Transverse colon (tissue), 4 donors: ENCODE measurements around the gene LACTB. TPM values are rescaled to one million over a fixed set of nuclear protein-coding genes. Genes with fewer than 3 reads are reported as not detected.

Experiments used
- DNase-seq: peaks from one replicate; pipeline ENCODE4 v3.0.0-alpha.2; 2019
- H3K27ac ChIP-seq, 4 donors: fragments of 200-600 bp; sonication (generic); 2 replicates each; pipeline ENCODE4 v1.5.1; 2016 to 2018; ENCODE audit warnings: inconsistent platforms in 4 of 4
- H3K27me3 ChIP-seq: fragments of 200-600 bp; sonication (generic); 2 replicates; pipeline ENCODE4 v1.5.1; 2017; ENCODE audit warnings: inconsistent platforms
- H3K36me3 ChIP-seq, 4 donors: fragments of 200-600 bp; sonication (generic); 2 replicates each; pipeline ENCODE4 v1.5.1; 2017 to 2019; ENCODE audit warnings: inconsistent platforms in 4 of 4
- H3K4me1 ChIP-seq, 4 donors: fragments of 200-600 bp; sonication (generic); 2 replicates each; pipeline ENCODE4 v1.5.1; 2017 to 2020; ENCODE audit warnings: inconsistent platforms in 4 of 4
- H3K4me3 ChIP-seq, 4 donors: fragments of 200-600 bp; sonication (generic); 1 replicate in 1 of 4; 2 replicates in 3 of 4; pipeline versions ENCODE4 v1.5.1 to v1.6.1; 2017 to 2019; ENCODE audit warnings: inconsistent platforms in 4 of 4
- H3K9me3 ChIP-seq, 2 donors: fragments of 200-600 bp; sonication (generic); 2 replicates each; pipeline ENCODE4 v1.5.1; 2017 to 2019; ENCODE audit warnings: inconsistent platforms in 2 of 2
- EP300 ChIP-seq: sonication (generic); formaldehyde crosslinking; IDR thresholded peaks from one replicate; pipeline ENCODE4 v1.6.1; 2017; ENCODE audit warnings: antibody characterized with exemption, low read depth
- POLR2A ChIP-seq: fragments of 450-650 bp; IDR thresholded peaks from one replicate; pipeline ENCODE4 v1.6.1; 2016; ENCODE audit warnings: antibody characterized with exemption, mild to moderate bottlenecking, moderate library complexity
- POLR2AphosphoS5 ChIP-seq, 3 donors: sonication (generic); formaldehyde crosslinking; IDR thresholded peaks; one replicate each; pipeline ENCODE4 v1.6.1; 2016; ENCODE audit warnings: antibody characterized with exemption in 3 of 3
- WGBS, 2 donors: methylation state at CpG; one replicate each; pipeline ENCODE4 v1.1.5; 2018; ENCODE audit warnings: low coverage in 1 of 2; 5-methylcytosine and 5-hydroxymethylcytosine counted together
- in situ Hi-C, 4 donors: fragments of 200-750 bp; cut with MboI; loops; one replicate each; pipeline versions ENCODE4 v1.15.0 to v1.15.1; 2017; ENCODE audit warnings: low sequenced_read_pairs in 3 of 4, low pct_ligation_motif_present in 1 of 4, low pct_unique_long_range_greater_than_20kb in 1 of 4
- intact Hi-C: fragments of 100-400 bp; cut with DNase I; formaldehyde crosslinking; loops from one replicate; pipeline ENCODE4 v1.15.1; 2023; ENCODE audit warnings: low total_unique reads
- total RNA-seq, 4 donors: library from RNA; depleted of rRNA; stranded (reverse); fragments of >200 nt; gene quantifications; one replicate each; pipeline ENCODE4 v1.1.0, GENCODE V29; 2016
- TF ChIP-seq, protein P1 (sequence below), 5 experiments: fragments of 200-600 bp in 3 of 5; fragments of 450-650 bp in 2 of 5; sonication (generic) in 3 of 5; IDR thresholded peaks; 1 replicate in 2 of 5; 2 replicates in 3 of 5; pipeline ENCODE4 v1.5.1; 2016 to 2017; ENCODE audit warnings: antibody characterized with exemption in 5 of 5, inconsistent platforms in 3 of 5, mild to moderate bottlenecking in 2 of 5, moderate library complexity in 1 of 5

LACTB gene
- total RNA-seq, 4 donors from 2014 or later, result 6.7 to 20.6 (median 19.6) TPM

DNA sequence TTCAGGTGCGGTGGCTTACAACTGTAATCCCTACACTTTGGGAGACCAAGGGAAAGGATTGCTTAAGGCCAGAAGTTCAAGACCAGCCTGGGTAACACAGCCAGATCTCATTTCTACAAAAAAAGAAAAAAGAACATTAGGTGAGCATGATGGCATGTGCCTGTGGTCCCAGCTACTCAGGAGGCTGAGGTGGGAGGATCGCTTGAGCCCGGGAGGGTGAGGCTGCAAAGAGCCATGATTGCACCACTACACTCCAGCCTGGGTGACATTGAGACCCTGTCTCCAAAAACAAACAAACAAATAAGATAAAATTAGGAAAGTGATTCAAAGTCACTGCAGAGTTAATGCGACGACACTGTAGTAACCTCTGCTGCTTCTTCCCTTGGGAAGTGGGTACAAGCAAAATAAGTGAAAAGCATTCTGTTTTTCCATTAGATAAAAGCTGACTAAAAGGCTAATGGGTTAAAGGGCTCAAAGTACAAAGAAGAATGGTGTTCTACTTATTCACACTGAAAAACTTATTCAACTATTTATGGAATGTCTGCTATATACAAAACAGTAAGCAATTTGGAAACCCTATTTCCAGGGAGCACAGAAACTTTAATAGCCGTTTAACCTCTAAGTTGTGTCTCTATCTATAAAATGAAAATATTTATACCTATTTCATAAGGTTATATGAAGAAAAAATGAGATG lies 43.7 kb downstream of the LACTB start:
- Histone ChIP-seq H3K36me3 (no peaks in the 10 kb centered on the region), H3K9me3 (no peaks in the 10 kb centered on the region), H3K4me1 (no peaks in the 10 kb centered on the region), H3K27me3 (no peaks in the 10 kb centered on the region), H3K27ac (no peak overlapping the region), H3K4me3 (no peak overlapping the region)
- TF ChIP-seq POLR2A (no peak), POLR2AphosphoS5 (IDR thresholded peaks at IDR 0.05) (no peak), EP300 (no peak)
- TF ChIP-seq, protein P1, sequence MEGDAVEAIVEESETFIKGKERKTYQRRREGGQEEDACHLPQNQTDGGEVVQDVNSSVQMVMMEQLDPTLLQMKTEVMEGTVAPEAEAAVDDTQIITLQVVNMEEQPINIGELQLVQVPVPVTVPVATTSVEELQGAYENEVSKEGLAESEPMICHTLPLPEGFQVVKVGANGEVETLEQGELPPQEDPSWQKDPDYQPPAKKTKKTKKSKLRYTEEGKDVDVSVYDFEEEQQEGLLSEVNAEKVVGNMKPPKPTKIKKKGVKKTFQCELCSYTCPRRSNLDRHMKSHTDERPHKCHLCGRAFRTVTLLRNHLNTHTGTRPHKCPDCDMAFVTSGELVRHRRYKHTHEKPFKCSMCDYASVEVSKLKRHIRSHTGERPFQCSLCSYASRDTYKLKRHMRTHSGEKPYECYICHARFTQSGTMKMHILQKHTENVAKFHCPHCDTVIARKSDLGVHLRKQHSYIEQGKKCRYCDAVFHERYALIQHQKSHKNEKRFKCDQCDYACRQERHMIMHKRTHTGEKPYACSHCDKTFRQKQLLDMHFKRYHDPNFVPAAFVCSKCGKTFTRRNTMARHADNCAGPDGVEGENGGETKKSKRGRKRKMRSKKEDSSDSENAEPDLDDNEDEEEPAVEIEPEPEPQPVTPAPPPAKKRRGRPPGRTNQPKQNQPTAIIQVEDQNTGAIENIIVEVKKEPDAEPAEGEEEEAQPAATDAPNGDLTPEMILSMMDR (IDR thresholded peaks at IDR 0.05), result no peak
- in situ Hi-C loops (loop anchor here in 3 of 4 donors (10.0 to 25.0 kb wide), 3 partner anchors 97 to 247 kb away; partner anchors contain the start of gene APH1B (in 1 of the 3)), intact Hi-C loops (no loop called here)
- 86 to 92% methylated on average over 6 of the region's 6 CpGs for WGBS, 2 donors
- no peak for DNase-seq

DNA sequence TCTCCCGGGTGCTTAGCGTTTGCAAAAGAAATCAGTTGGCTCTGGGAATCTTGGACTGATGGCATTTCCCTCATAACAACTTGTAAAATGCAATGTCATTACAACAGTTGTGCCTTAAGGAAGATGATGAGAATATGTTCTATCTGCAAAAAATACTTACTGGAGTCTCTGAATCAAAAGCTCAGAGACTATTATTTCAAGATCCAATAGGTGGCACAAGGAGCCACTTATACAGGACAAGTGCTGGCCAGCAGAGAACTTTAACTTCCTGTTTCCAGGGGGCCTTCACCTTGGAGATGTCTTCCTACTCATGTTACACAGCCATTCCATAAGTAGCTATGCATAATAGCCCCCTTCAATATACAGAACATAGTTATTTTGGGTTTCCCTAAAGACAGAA lies 44.6 kb downstream of the LACTB start:
- Histone ChIP-seq H3K27me3 (no peaks in the 10 kb centered on the region), H3K9me3 (no peaks in the 10 kb centered on the region), H3K4me1 (no peaks in the 10 kb centered on the region), H3K4me3 (no peak overlapping the region), H3K36me3 (no peaks in the 10 kb centered on the region), H3K27ac (no peak overlapping the region)
- WGBS, 2 donors, result 90% methylated on average over 2 of the region's 2 CpGs; no CpG with 5 or more reads in 1 of the 2 donors
- DNase-seq, result no peak
- TF ChIP-seq, protein P1 (IDR thresholded peaks at IDR 0.05), result no peak
- TF ChIP-seq POLR2A, result no peak
- no peak for TF ChIP-seq POLR2AphosphoS5 (IDR thresholded peaks at IDR 0.05)
- TF ChIP-seq EP300, result no peak
- in situ Hi-C loops, result loop anchor here in 3 of 4 donors (10.0 to 25.0 kb wide), 3 partner anchors 96 to 246 kb away; partner anchors contain the start of gene APH1B (in 1 of the 3)
- intact Hi-C loops, result no loop called here

DNA sequence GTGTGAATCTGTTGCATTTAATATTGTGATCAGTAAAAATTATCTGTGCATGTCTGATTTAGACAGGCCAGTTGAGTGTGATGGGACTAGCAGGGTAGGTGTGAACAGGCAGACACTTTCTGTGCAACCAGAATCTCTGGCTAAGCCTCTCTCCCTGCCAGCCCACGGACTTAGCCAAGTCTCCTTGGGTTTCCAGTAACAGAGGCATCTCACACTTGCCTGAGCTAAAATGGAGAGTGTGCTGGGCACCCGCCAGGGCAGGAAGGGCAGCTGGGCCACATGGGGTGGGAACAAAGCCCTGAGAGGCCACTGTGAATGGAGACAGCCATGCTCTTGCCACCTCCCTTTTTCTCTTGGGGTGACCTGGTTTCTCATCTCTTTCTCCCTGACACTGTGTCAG lies 48.1 kb downstream of the LACTB start:
- in situ Hi-C loops (loop anchor here in 3 of 4 donors (10.0 to 25.0 kb wide), 3 partner anchors 93 to 243 kb away; partner anchors contain the start of gene APH1B (in 1 of the 3)), intact Hi-C loops (no loop called here)
- no peak for TF ChIP-seq EP300
- TF ChIP-seq POLR2A, result no peak
- no peak for TF ChIP-seq POLR2AphosphoS5 (IDR thresholded peaks at IDR 0.05)
- H3K27me3 ChIP-seq, result no peaks in the 10 kb centered on the region
- H3K27ac ChIP-seq, result no peak overlapping the region
- H3K4me1 ChIP-seq, result no peaks in the 10 kb centered on the region
- DNase-seq, result no peak
- H3K36me3 ChIP-seq, result no peaks in the 10 kb centered on the region
- no peak overlapping the region for H3K4me3 ChIP-seq
- WGBS, 2 donors, result 86% methylated on average over 2 of the region's 2 CpGs; no CpG with 5 or more reads in 1 of the 2 donors
- no peaks in the 10 kb centered on the region for H3K9me3 ChIP-seq

DNA sequence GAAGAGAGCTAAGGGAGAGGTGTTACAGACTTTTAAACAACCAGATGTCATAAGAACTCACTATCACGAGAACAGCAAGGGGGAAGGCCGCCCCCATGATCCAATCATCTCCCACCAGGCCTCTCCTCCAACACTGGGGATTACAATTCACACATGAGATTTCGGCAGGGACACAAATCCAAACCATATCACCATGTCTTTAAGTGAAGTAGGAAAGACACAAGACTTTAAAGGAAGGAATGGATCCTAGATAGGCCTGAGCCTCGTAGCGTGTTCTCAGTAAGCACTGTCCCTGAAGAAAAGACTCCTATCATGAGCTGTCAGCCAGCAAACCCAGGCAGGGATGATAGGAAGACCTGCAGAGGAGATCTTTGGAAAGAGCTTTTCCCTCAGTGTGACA lies 50.7 kb downstream of the LACTB start:
- no peak for TF ChIP-seq EP300
- TF ChIP-seq, protein P1 (IDR thresholded peaks at IDR 0.05), result no peak
- TF ChIP-seq POLR2A, result no peak
- no peak for TF ChIP-seq POLR2AphosphoS5 (IDR thresholded peaks at IDR 0.05)
- 91% methylated on average over 5 of the region's 5 CpGs; no CpG with 5 or more reads in 1 of the 2 donors for WGBS, 2 donors
- Histone ChIP-seq H3K27me3 (no peaks in the 10 kb centered on the region), H3K36me3 (no peaks in the 10 kb centered on the region), H3K4me3 (no peak overlapping the region), H3K4me1 (no peaks in the 10 kb centered on the region), H3K9me3 (no peaks in the 10 kb centered on the region), H3K27ac (no peak overlapping the region)
- in situ Hi-C loops (loop anchor here in 3 of 4 donors (25.0 kb wide), 2 partner anchors 90 to 240 kb away; no protein-coding TSS in a partner anchor), intact Hi-C loops (no loop called here)
- DNase-seq, result no peak
